HG02610 (cell line): ENCODE measurements around the gene EBLN2.

Experiments used
- ATAC-seq: cut with Tn5 transposase; IDR thresholded peaks from one replicate; pipeline ENCODE4 v1.9.1; 2021; ENCODE audit warnings: mild to moderate bottlenecking, moderate library complexity; ENCODE audit not compliant: unreplicated experiment

EBLN2 gene

DNA sequence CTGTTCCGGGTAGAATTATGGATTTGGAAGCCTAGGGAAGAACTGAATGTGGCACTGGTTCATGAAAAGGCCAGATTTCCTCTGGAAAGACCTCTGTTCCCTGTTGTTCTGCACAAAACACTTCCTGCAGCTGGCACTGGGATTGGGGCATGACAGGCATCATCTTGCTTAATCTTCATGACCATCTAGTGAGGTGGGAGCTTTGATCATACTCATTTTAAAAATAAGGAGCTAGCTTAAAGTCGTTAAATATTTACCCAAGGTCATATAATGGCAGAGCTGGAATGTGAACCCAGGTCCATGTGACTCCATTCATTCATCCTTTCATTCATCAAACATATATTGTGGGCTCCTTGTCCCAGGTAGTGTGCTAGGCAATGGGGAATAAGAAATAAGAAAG lies 40.4 kb downstream of the EBLN2 start:
- no peak for ATAC-seq

DNA sequence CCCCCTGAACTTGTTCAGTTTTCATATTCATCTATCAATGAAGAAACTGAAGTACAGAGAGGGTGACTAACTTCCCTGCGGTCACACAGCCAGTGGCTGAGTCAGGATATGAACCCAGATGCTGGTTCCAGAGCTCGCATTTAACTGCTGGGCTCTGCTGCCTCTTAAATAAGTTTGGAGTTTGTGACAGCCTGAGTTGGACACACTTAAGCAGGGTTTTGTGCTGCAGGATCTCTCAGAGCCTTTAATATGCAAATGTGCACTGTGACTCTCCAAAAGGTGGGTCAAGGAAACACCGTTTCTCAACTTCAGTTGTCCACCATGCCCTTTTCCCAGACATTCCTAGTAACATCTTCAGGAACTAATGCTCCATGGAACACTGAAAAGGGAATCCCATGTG lies 45.8 kb downstream of the EBLN2 start:
- no peak for ATAC-seq

DNA sequence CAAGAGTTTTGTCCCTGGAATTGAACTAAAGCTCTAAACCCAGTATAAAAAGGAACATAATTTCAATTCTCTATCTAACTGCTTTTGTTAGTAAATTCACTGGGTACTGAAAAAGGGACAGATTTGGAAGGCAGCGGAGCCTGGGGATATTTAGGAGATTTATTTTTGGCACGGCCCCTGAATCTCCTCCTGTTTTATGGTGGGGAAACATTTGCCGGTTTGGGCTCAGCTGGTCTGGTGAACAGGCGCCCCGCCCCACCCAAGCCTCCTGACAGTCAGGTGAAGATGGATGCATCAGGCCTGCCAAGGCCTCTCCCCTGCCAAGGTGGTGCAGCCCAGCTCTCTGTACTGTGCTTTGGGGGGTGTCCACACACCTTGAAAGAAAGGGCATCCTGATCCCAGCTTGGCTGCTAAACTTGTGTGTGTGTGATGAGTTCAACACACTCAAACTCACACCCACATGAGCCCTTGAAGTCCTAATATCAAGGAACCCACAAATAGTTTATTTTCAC lies 46.3 kb downstream of the EBLN2 start:
- no peak for ATAC-seq

DNA sequence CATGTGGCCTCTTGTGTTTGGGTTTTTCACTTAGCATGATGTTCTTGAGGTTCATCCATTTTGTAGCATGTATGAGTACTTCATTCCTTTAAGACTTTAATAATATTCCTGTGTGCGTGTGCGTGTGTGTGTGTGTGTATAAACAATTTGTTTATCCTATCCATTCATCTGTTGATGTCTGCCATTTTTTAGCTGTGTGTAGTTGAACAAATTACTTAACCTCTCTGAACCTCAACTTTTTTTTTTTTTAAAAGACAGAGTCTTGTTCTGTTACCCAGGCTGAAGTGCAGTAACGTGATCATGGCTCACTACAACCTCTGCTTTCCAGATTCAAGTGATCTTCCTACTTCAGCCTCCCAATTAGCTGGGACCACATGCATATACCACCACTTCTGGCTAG lies 47.3 kb downstream of the EBLN2 start:
- ATAC-seq: no peak

DNA sequence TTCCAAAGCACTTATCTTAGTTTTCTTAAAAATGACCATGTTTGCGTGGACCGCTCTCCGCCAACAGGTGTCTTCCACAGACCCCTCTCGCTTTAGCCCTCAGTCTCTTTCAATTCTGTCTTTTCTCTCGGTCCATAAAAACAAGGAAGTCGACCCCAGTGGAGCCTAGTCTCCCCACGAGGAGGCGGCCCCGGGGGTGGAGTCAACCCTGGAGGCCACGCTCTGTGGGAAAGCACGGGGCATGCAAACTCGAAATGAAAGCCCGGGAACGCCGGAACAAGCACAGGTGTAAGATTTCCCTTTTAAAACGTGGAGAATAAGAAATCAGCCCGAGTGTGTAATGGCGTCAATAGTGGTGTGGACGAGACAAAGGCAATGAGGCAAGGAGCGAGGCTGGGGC lies 49.1 kb downstream of the EBLN2 start:
- ATAC-seq: no peak
